HG03064 (cell line): ENCODE results near the gene KRTAP19-3.
"Not testable (repeated sequence)": the region's sequence is repeated elsewhere in the genome, so short reads cannot be mapped to it uniquely, and the experiment has no call there.

Experiments
- ATAC-seq: cut with Tn5 transposase; IDR thresholded peaks from one replicate; pipeline ENCODE4 v1.9.1; 2021; ENCODE audit warnings: low read depth; ENCODE audit not compliant: unreplicated experiment

KRTAP19-3 gene

GRCh38 chr21:30491963-30492428 lies at the start of gene KRTAP19-3:
KRTAP19-3 (minus strand) TSS chr21:30492013; CDS start chr21:30491957, 56 bp downstream.
- ATAC-seq: no peak

GRCh38 chr21:30518876-30519275 lies 27.1 kb upstream of the KRTAP19-3 start:
- ATAC-seq: no peak

- no peak for ATAC-seq
Measured at GRCh38 chr21:30515681-30516080, 23.9 kb upstream of the KRTAP19-3 start.

GRCh38 chr21:30505621-30506205 lies 13.9 kb upstream of the KRTAP19-3 start:
- ATAC-seq: not testable (repeated sequence)

- no peak for ATAC-seq
Measured at GRCh38 chr21:30502041-30502440, 10.2 kb upstream of the KRTAP19-3 start, which contains the start of gene KRTAP19-5. KRTAP19-5 (minus strand) TSS chr21:30502141; CDS start chr21:30502090, 51 bp downstream.

- no peak for ATAC-seq
Measured at GRCh38 chr21:30497065-30497464, 5.3 kb upstream of the KRTAP19-3 start, which contains the start of gene KRTAP19-4. KRTAP19-4 (minus strand) TSS chr21:30497165; CDS start chr21:30497110, 55 bp downstream.

GRCh38 chr21:30487336-30487735 lies 4.5 kb downstream of the KRTAP19-3 start, which contains the start of gene KRTAP19-2:
KRTAP19-2 (minus strand) TSS chr21:30487436; CDS start chr21:30487348, 88 bp downstream.
- ATAC-seq: no peak

GRCh38 chr21:30486180-30486579 lies 5.6 kb downstream of the KRTAP19-3 start:
- ATAC-seq: no peak

GRCh38 chr21:30482130-30482529 lies 9.7 kb downstream of the KRTAP19-3 start:
- no peak for ATAC-seq

- ATAC-seq: no peak
Measured at GRCh38 chr21:30480145-30480544, 11.7 kb downstream of the KRTAP19-3 start, which contains the start of gene KRTAP19-1. KRTAP19-1 (minus strand) TSS chr21:30480367; CDS start chr21:30480317, 50 bp downstream.

- ATAC-seq: no peak
Measured at GRCh38 chr21:30479259-30479658, 12.6 kb downstream of the KRTAP19-3 start.

- no peak for ATAC-seq
Measured at GRCh38 chr21:30478004-30478403, 13.8 kb downstream of the KRTAP19-3 start.

GRCh38 chr21:30468900-30469714 lies 22.7 kb downstream of the KRTAP19-3 start:
- ATAC-seq: no peak

- ATAC-seq: no peak
Measured at GRCh38 chr21:30463713-30464112, 28.1 kb downstream of the KRTAP19-3 start.

- no peak for ATAC-seq
Measured at GRCh38 chr21:30448514-30448913, 43.3 kb downstream of the KRTAP19-3 start.

GRCh38 chr21:30447056-30447455 lies 44.8 kb downstream of the KRTAP19-3 start:
- no peak for ATAC-seq

- ATAC-seq: no peak
Measured at GRCh38 chr21:30444204-30444603, 47.6 kb downstream of the KRTAP19-3 start.

- ATAC-seq: no peak
Measured at GRCh38 chr21:30443226-30443625, 48.6 kb downstream of the KRTAP19-3 start.
